HG03460 (cell line): ENCODE data around the gene TSPAN31.
A peak's percentile ranks its signal among the peaks of the same experiment; 100 is the strongest.

Experiments
- ATAC-seq: cut with Tn5 transposase; IDR thresholded peaks from one replicate; pipeline ENCODE4 v1.9.1; 2021; ENCODE audit not compliant: unreplicated experiment

TSPAN31 gene

GRCh38 chr12:57751788-57752667 is 7.2 kb downstream of the TSPAN31 start, which contains the start of gene CDK4:
CDK4 (minus strand) TSS chr12:57752310; CDS start chr12:57751717, 593 bp downstream.
- peak; percentile 61 for ATAC-seq

- ATAC-seq = no peak
These were observed 7.8 kb downstream of the TSPAN31 start for GRCh38 chr12:57752668-57753000.

GRCh38 chr12:57753756-57754337 is 9.0 kb downstream of the TSPAN31 start:
- ATAC-seq = no peak

DNA sequence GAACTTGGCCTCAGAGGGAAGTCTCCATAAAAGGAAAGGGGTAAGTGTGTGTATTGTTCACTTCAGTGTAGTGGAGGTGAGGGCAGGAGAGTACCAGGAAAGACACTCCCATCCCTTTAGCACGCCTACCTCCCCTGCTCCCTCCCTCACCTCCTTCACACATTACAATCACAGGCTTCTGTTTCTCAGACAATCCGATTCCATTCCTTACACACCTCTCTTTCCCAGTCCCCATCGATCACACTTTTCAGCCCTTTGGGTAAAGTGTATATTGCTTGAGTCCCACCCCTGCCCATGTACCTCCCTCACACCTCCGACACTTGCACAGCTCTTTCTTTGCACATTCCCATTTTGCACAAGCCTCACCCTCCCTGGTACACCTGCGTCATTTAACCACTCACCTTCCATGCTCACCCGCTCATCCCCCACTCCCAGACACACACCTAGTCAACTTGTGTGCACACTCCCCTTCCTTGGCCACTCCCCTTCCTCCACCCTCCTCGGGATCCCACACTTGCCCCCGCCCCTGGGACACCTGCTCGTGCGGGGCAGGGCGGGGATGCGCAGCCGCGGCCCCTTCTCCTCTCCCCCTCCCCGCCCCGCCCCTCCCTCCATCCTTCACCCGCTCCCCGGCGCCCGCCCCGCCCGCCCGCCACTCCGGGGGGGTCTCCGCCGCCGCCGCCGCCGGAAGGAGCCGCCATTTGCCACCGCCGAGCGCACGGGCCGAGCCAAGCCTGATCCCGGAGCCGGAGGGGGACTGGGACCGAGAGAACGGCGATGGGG is 9.8 kb downstream of the TSPAN31 start, which contains the start of gene MARCHF9:
MARCHF9 (plus strand) TSS at position 693 of the 783 bp plus-strand sequence. CDS start 426 bp downstream, outside the sequence.
- ATAC-seq = peak; percentile 40

GRCh38 chr12:57755194-57755453 is 10.3 kb downstream of the TSPAN31 start:
- ATAC-seq = no peak

DNA sequence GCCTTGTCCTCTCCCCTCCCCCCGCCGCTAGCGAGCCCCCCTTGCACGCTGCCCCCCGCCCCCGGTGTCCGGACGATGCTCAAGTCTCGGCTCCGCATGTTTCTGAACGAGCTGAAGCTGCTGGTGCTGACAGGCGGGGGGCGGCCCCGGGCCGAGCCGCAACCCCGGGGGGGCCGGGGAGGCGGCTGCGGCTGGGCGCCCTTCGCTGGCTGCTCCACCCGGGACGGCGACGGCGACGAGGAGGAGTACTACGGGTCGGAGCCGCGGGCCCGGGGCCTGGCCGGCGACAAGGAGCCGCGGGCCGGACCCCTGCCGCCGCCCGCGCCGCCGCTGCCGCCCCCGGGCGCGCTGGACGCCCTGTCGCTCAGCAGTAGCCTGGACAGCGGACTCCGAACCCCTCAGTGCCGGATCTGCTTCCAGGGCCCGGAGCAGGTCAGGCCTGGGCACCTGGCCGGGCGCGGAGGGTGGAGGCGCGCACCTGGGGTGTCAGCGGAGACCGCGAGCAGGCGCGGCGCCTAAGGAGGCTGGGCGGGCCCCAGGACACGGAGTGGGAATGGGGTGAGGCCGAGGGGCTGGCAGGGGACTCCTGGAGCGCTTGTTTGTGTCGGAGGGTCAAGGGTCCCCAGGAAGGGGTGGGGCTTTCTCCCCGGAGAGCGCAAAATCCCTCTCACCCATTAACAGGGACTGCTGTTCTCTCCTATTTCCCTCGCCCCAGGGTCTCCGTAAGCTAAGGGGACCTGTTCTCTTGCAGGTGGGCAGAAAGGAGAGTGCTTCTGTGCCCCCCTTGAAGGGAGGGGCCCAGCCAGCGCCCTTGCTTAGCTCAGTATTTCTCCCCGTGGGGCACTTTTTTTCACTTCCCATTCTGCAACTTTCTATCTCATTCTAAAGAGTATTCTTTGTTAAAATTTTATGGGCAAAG is 10.9 kb downstream of the TSPAN31 start:
- no peak for ATAC-seq

DNA sequence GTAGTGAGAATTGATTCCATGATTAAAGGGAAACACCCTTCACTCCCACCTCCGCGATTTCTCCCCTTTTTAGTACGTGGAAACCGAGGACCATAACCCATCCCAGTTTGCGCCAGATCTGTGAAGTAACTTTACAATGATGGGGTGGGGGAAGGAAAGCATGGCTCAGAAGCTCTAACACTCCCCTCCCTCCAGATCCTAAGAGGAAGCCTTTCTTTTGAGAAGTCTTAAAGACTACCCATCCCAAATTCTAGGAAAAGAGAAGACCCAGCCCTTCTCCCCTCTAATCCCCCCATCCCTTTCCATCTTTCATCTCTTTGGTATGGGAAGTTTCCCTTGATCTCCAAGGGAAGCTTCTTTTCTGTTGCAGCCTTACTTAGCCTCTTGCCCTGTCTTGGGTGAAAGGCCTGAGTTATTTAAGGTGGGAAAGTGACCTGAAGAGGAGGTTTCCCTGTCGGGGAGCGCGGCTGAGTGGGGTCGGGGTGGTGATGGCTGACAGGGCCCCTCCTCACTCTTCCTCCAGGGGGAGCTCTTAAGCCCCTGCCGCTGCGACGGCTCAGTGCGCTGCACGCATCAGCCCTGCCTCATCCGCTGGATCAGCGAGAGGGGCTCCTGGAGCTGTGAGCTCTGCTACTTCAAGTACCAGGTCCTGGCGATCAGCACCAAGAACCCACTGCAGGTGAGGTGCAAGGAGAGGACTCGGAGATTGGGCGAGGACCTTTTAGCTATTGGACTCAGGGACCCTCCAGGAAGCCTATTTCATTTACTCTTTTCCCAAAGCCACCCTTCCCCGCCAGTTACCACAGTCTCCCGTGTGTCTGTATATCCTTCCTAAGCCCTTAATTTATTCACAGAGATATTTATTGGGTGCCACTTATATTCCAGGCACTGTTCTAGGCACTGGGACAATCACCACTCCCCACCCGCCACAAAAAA is 11.8 kb downstream of the TSPAN31 start:
- ATAC-seq = no peak

DNA sequence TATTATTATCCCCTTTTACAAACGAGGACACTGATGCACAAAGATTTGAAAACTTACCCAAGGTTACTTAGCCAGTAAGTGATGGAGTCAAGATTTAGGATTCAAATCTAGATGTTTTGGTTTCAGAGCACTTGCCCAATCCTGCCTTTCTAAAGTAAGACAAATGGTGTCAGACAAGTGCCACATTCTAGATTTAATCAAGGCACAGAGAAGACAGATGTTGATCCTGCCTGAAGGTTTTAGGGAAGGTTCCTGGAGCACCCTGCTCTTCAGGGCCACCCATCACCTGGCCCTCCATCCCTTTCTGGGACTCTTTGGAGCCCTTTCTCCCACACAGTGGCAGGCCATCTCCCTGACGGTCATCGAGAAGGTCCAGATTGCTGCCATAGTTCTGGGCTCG is 12.9 kb downstream of the TSPAN31 start:
- no peak for ATAC-seq

- no peak for ATAC-seq
These were observed 13.9 kb downstream of the TSPAN31 start for GRCh38 chr12:57758552-57759359.

- no peak for ATAC-seq
These were observed 14.6 kb downstream of the TSPAN31 start for GRCh38 chr12:57759360-57759980.

GRCh38 chr12:57760347-57760982 is 15.6 kb downstream of the TSPAN31 start:
- no peak for ATAC-seq

- ATAC-seq = no peak
These were observed 16.7 kb downstream of the TSPAN31 start for GRCh38 chr12:57761391-57761998.

DNA sequence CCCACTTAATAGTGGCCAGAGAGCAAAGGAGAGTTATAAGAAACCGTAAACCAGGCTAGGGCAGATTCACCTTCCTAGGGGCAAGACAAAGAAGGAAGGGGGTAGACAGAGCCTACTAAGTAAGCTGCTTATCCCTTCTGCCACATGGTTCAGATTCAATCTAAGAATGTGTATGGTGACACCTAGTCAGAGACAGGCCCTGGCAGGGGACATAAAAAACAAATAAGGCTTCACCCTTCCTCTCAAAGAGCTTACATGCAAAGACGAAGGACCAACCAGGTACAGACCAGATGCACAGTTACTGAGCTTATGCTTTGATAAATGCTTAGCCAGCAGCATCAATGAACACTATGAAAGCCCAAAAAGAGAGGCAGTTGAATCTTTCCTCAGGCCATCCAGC is 17.6 kb downstream of the TSPAN31 start:
- ATAC-seq = no peak

GRCh38 chr12:57763881-57764661 is 19.2 kb downstream of the TSPAN31 start:
- ATAC-seq = no peak

GRCh38 chr12:57764662-57765002 is 19.8 kb downstream of the TSPAN31 start:
- no peak for ATAC-seq

- ATAC-seq = no peak
These were observed 20.3 kb downstream of the TSPAN31 start for GRCh38 chr12:57765003-57765697.
